ENCODE results near the gene KRT78. TPM values are rescaled to one million over a fixed set of nuclear protein-coding genes. Genes with fewer than 3 reads are reported as not detected.

Gene KRT78
- total RNA-seq, 2 experiments from 2014 or later = not detected

GRCh38 chr12:52791271-52792184 is 57.3 kb downstream of the KRT78 start:
- H3K36me3 ChIP-seq (ENCODE audit: insufficient read depth, low read length) = no peaks in the 10 kb centered on the region
- ChIA-PET CTCF (ENCODE audit: unreplicated experiment) (no interaction called here), POLR2A (interaction anchor here (0.6 kb wide), 1 partner anchor 98 kb away, joined by 5 read pairs; no protein-coding TSS in a partner anchor)

DNA sequence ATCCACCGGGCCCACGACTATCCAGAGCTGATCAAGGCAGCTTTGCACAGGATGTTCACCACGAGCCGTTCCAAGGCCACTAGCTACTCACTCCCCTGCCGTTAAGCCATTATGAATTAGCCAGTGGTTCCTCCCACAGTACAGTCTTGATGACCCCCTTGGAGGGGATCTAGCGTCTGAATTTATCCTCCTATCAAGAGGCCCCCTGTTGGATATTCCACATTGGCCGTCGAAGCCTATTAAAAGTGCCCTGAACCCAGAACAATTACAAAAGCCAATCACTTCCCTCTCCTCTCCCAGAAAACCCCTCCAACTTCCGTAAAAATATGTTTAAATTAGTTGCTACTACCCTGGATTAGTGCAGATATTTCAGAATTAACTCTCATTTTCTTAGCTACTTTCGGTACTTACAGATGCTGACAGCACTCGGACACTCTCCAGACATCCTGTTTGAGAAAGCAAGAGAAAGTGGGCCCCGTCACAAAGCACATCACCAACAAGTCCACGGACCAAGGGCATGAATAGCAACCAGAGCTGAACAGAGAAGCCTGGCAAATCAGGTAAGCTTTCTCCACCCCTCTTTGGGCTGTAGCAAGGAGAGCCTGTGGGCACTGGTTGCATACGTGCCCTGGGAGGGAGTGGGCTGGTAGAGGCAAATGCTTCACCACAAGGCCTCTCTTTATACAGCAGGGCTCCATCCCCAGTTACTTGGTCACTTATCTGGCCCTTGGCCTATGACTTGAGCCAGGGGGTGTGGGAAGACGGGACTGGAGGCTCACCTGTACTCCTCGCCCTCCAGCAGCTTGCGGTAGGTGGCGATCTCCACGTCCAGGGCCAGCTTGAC is 58.1 kb downstream of the KRT78 start:
- H3K27ac ChIP-seq (ENCODE audit: low read depth, low read length, poor library complexity, severe bottlenecking) = no peak overlapping the region
- ChIA-PET POLR2A (interaction anchor here (0.6 kb wide), 1 partner anchor 99 kb away, joined by 5 read pairs; no protein-coding TSS in a partner anchor), CTCF (ENCODE audit: unreplicated experiment) (no interaction called here)
- H4K20me1 ChIP-seq (ENCODE audit: insufficient read depth, low read length) = no peaks in the 10 kb centered on the region
- no peak overlapping the region for H3K4me3 ChIP-seq (ENCODE audit: low read depth, low read length, poor library complexity, severe bottlenecking)
- H3K36me3 ChIP-seq (ENCODE audit: insufficient read depth, low read length) = no peaks in the 10 kb centered on the region
- H3K4me2 ChIP-seq (ENCODE audit: low read length) = no peak overlapping the region
- intact Hi-C loops (cut with micrococcal nuclease; ENCODE audit: unreplicated experiment) = no loop called here
- no peaks in the 10 kb centered on the region for H3K9me3 ChIP-seq (ENCODE audit: low read length)
- H3K4me1 ChIP-seq (ENCODE audit: insufficient read depth, low read length, poor library complexity, severe bottlenecking) = no peaks in the 10 kb centered on the region
- no TSS peak for BruUV-seq (replicated peaks)
- H3K79me2 ChIP-seq (ENCODE audit: insufficient read depth, low read depth, low read length) = no peaks in the 10 kb centered on the region
- no peak overlapping the region for H2AFZ ChIP-seq (ENCODE audit: low read length)
- TF ChIP-seq CTCF (conservative IDR thresholded peaks at IDR 0.05; ENCODE audit: low read length) (no peak), EZH2phosphoT487 (IDR thresholded peaks at IDR 0.05; ENCODE audit: borderline replicate concordance, low read depth, low read length) (no peak)
- no peak for DNase-seq (ENCODE audit: low spot score)
- H3K9me2 ChIP-seq (ENCODE audit: insufficient read depth, low read length) = no peaks in the 10 kb centered on the region

More at GRCh38 chr12:52791271-52792184, 57.3 kb downstream of the KRT78 start:
- TF ChIP-seq EZH2phosphoT487 (IDR thresholded peaks at IDR 0.05; ENCODE audit: borderline replicate concordance, low read depth, low read length) (no peak), CTCF (conservative IDR thresholded peaks at IDR 0.05; ENCODE audit: low read length) (no peak)
- no peak for DNase-seq (ENCODE audit: low spot score)
- Histone ChIP-seq H3K4me1 (ENCODE audit: insufficient read depth, low read length, poor library complexity, severe bottlenecking) (no peaks in the 10 kb centered on the region), H3K4me3 (ENCODE audit: low read depth, low read length, poor library complexity, severe bottlenecking) (no peak overlapping the region), H4K20me1 (ENCODE audit: insufficient read depth, low read length) (no peaks in the 10 kb centered on the region), H3K27ac (ENCODE audit: low read depth, low read length, poor library complexity, severe bottlenecking) (no peak overlapping the region), H3K9me2 (ENCODE audit: insufficient read depth, low read length) (no peaks in the 10 kb centered on the region), H3K4me2 (ENCODE audit: low read length) (no peak overlapping the region), H3K79me2 (ENCODE audit: insufficient read depth, low read depth, low read length) (no peaks in the 10 kb centered on the region), H3K9me3 (ENCODE audit: low read length) (no peaks in the 10 kb centered on the region), H2AFZ (ENCODE audit: low read length) (no peak overlapping the region)
- BruUV-seq (replicated peaks) = no TSS peak
- intact Hi-C loops (cut with micrococcal nuclease; ENCODE audit: unreplicated experiment) = no loop called here
